ENCODE data around the gene ARHGAP25.

ARHGAP25 gene

GRCh38 chr2:68743531-68743930, 8.9 kb downstream of the ARHGAP25 start:
- no peak for DNase-seq

- no peak for DNase-seq
Observed at GRCh38 chr2:68744366-68744912, 9.8 kb downstream of the ARHGAP25 start.

- DNase-seq = no peak
Observed at GRCh38 chr2:68745006-68745405, 10.4 kb downstream of the ARHGAP25 start.

- DNase-seq = no peak
Observed at GRCh38 chr2:68746408-68746807, 11.8 kb downstream of the ARHGAP25 start.

- no peak for DNase-seq
Observed at GRCh38 chr2:68747413-68747812, 12.8 kb downstream of the ARHGAP25 start.

- DNase-seq = no peak
Observed at GRCh38 chr2:68747900-68748299, 13.3 kb downstream of the ARHGAP25 start.

- DNase-seq = no peak
Observed at GRCh38 chr2:68748568-68748967, 14.0 kb downstream of the ARHGAP25 start.

GRCh38 chr2:68749345-68749744, 14.7 kb downstream of the ARHGAP25 start:
- no peak for DNase-seq

- DNase-seq = no peak
Observed at GRCh38 chr2:68750592-68751396, 16.2 kb downstream of the ARHGAP25 start.

GRCh38 chr2:68751397-68752339, 17.1 kb downstream of the ARHGAP25 start:
- DNase-seq = peak; percentile 72 to 89 (median 84)

- peak in 2 of 6 experiments; percentile 26 to 30 for DNase-seq
Observed at GRCh38 chr2:68753318-68753717, 18.7 kb downstream of the ARHGAP25 start.

- no peak for DNase-seq
Observed at GRCh38 chr2:68755071-68755470, 20.5 kb downstream of the ARHGAP25 start.

GRCh38 chr2:68756178-68756577, 21.6 kb downstream of the ARHGAP25 start:
- DNase-seq = no peak

- DNase-seq = no peak
Observed at GRCh38 chr2:68757081-68757480, 22.5 kb downstream of the ARHGAP25 start.

GRCh38 chr2:68762100-68762499, 27.5 kb downstream of the ARHGAP25 start:
- DNase-seq = no peak

- DNase-seq = peak in 3 of 6 experiments; percentile 15 to 20 (median 18)
Observed at GRCh38 chr2:68762665-68763064, 28.1 kb downstream of the ARHGAP25 start.

- no peak for DNase-seq
Observed at GRCh38 chr2:68764041-68764805, 29.6 kb downstream of the ARHGAP25 start.

- peak in 1 of 6 experiments; percentile 29 for DNase-seq
Observed at GRCh38 chr2:68764806-68765311, 30.2 kb downstream of the ARHGAP25 start.

GRCh38 chr2:68765739-68766375, 31.2 kb downstream of the ARHGAP25 start:
- DNase-seq = no peak

- peak; percentile 47 to 80 (median 66) for DNase-seq
Observed at GRCh38 chr2:68766376-68766845, 31.8 kb downstream of the ARHGAP25 start.

Measured in stimulated activated naive CD4-positive, alpha-beta T cell (primary cell).